Motor neuron (in vitro differentiated cells): ENCODE measurements around the gene SLC22A7. TPM values are rescaled to one million over a fixed set of nuclear protein-coding genes. Genes with fewer than 3 reads are reported as not detected.

Experiments
- ATAC-seq, 8 experiments: fragments of 200-7000 bp; cut with Tn5 transposase; replicated peaks in 6 of 8; 2 replicates each; pipeline ENCODE4 v1.8.0; 2021; ENCODE audit warnings: mild to moderate bottlenecking in 8 of 8, moderate library complexity in 8 of 8
- H3K27ac ChIP-seq, 2 donors: fragments of 250-450 bp; sonication (Bioruptor Pico); 2 replicates each; pipeline ENCODE4 v1.9.0; 2021; ENCODE audit warnings: antibody characterized with exemption in 2 of 2, mild to moderate bottlenecking in 2 of 2, moderate library complexity in 1 of 2
- H3K4me1 ChIP-seq, 2 donors: fragments of 250-450 bp; sonication (Bioruptor Pico); replicated peaks in 1 of 2; 2 replicates each; pipeline ENCODE4 v1.6.1; 2021; ENCODE audit warnings: antibody characterized with exemption in 2 of 2, mild to moderate bottlenecking in 2 of 2, moderate library complexity in 1 of 2
- H3K4me3 ChIP-seq, 5 donors: fragments of 250-450 bp; sonication (Bioruptor Pico); 2 replicates each; pipeline ENCODE4 v1.9.0; 2021; ENCODE audit warnings: antibody characterized with exemption in 5 of 5, mild to moderate bottlenecking in 5 of 5, moderate library complexity in 4 of 5
- WGBS, 10 experiments: fragments of 450-650 bp; shearing (Covaris generic); methylation state at CpG; one replicate each; pipeline ENCODE4 v1.0.0; 2022; 5-methylcytosine and 5-hydroxymethylcytosine counted together
- in situ Hi-C, 9 experiments: fragments of 400-800 bp; cut with MboI; loops; one replicate each; pipeline ENCODE4 v1.15.0; 2021; ENCODE audit warnings: low sequenced_read_pairs in 9 of 9, low pct_unique_long_range_greater_than_20kb in 2 of 9; ENCODE audit not compliant: unreplicated experiment in 9 of 9
- total RNA-seq, 8 experiments: library from RNA; unstranded; fragments of 300-600 nt; gene quantifications; 2 replicates each; pipeline versions ENCODE4 v1.2.3 to v1.2.4, GENCODE V29; 2022

SLC22A7 gene
- total RNA-seq, 8 experiments from 2014 or later, result 0.23 to 0.78 (median 0.63) TPM; not detected in 3

DNA sequence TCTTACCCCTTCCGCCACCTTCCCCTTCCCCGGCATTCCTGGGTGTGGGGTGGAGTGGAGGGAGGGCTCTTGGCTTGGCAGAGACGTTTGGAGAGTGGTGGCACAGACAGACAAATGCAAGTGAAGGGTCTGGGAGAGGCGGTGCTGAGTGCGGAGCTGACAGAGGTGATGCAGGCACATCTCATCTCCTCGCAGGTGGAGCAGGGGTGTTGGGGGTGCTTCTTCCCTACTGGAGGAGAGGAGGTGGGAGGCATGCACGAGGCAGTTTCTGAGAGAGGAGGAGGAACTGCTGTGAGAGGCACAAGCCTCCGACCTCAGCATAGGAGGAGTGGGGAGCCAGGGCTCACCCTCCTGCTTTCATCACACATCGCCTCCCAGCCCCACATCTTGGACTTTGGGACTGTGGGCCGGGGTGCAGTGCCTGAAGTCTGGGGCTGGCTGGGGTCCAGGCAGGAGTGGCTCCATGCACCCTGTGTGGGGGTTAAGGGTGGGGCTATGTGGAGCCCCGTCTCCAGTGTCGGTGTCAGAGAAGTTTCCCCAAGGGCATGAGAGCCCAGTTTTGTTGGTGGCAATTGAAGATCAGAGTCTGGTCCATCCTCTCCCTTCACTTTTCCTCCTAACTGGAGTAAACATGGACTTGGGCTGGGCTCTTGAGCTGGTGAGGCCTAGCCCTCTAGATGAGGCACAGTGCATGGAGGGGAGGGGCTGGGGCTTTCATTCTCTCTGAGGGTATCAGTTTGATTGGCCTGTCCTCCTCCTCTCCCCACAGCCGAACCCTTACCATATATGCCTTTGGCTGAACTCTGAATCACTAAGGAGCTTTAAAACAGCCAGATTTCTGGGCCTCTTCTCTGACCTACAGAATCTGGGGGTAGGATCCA is 20.2 kb upstream of the SLC22A7 start:
- in situ Hi-C loops, result no loop called here
- Histone ChIP-seq H3K4me1 (peaks cover 16 to 33% of the 10 kb centered on the region in 2 donors), H3K4me3 (no peak overlapping the region), H3K27ac (no peak overlapping the region)
- 0 to 80% (median 40%) methylated on average over 1 to 3 of the region's 13 CpGs; no CpG with 5 or more reads in 3 of the 10 experiments for WGBS, 10 experiments
- peak; percentile 31 to 59 (median 56) for ATAC-seq

GRCh38 chr6:43278524-43279078 is 19.5 kb upstream of the SLC22A7 start:
- no peak overlapping the region for H3K27ac ChIP-seq
- no peak overlapping the region for H3K4me3 ChIP-seq
- ATAC-seq, result peak in 7 of 8 experiments; percentile 14 to 78 (median 34)
- WGBS, 10 experiments, result 0% methylated on average over 1 to 2 of the region's 4 CpGs; no CpG with 5 or more reads in 5 of the 10 experiments
- H3K4me1 ChIP-seq, result peaks cover 16 to 33% of the 10 kb centered on the region in 2 donors
- in situ Hi-C loops, result no loop called here

GRCh38 chr6:43280234-43280633 is 17.8 kb upstream of the SLC22A7 start:
- in situ Hi-C loops, result no loop called here
- WGBS, 10 experiments, result 79 to 83% methylated on average over 1 to 2 of the region's 2 CpGs; no CpG with 5 or more reads in 8 of the 10 experiments
- H3K27ac ChIP-seq, result no peak overlapping the region
- peaks cover 16 to 27% of the 10 kb centered on the region in 2 donors for H3K4me1 ChIP-seq
- ATAC-seq, result no peak
- no peak overlapping the region for H3K4me3 ChIP-seq

- WGBS, 10 experiments, result 25 to 100% (median 79%) methylated on average over 2 to 7 of the region's 9 CpGs; no CpG with 5 or more reads in 5 of the 10 experiments
- Histone ChIP-seq H3K4me3 (no peak overlapping the region), H3K4me1 (peaks cover 6 to 15% of the 10 kb centered on the region in 2 donors), H3K27ac (no peak overlapping the region)
- in situ Hi-C loops, result no loop called here
- no peak for ATAC-seq
Observed at GRCh38 chr6:43282060-43282459, 16.0 kb upstream of the SLC22A7 start.

DNA sequence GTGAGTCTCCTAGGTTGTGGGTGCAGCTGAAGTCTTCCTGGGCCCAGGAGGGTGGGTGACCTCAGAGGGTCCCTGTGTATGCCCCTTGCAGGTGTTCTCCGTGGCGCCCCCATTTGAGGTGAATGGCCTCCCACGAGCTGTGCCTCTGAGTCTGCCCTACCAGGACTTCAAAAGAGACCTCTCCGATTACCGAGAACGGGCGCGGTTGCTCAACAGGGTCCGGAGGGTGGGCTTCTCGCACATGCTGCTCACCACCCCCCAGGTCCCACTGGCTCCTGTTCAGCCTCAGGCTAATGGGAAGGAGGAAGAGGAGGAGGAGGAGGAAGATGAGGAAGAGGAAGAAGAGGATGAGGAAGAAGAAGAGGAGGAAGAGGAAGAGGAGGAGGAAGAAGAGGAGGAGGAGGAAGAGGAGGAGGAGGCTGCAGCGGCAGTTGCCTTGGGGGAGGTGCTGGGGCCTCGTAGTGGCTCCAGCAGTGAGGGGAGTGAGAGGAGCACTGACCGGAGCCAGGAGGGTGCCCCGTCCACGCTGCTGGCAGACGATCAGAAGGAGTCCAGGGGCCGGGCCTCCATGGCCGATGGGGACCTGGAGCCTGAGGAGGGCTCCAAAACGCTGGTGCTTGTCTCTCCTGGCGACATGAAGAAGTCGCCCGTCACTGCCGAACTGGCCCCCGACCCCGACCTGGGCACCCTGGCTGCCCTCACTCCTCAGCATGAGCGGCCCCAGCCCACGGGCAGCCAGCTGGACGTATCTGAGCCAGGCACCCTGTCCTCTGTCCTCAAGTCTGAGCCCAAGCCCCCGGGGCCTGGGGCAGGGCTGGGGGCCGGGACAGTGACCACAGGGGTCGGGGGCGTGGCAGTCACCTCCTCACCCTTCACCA is 15.2 kb upstream of the SLC22A7 start:
- WGBS, 10 experiments, result 40 to 80% (median 75%) methylated on average over 1 to 7 of the region's 32 CpGs; no CpG with 5 or more reads in 5 of the 10 experiments
- ATAC-seq, result no peak
- Histone ChIP-seq H3K27ac (no peak overlapping the region), H3K4me3 (no peak overlapping the region), H3K4me1 (peaks cover 5 to 12% of the 10 kb centered on the region in 2 donors)
- in situ Hi-C loops, result no loop called here

DNA sequence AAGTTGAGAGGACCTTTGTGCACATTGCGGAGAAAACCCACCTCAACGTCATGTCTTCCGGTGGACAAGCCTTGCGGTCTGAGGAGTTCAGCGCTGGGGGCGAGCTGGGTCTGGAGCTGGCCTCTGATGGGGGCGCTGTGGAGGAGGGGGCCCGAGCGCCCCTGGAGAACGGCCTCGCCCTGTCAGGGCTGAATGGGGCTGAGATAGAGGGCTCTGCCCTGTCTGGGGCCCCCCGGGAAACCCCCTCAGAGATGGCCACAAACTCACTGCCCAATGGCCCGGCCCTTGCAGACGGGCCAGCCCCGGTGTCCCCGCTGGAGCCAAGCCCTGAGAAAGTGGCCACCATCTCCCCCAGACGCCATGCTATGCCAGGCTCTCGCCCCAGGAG is 14.6 kb upstream of the SLC22A7 start:
- Histone ChIP-seq H3K4me1 (peaks cover 3 to 5% of the 10 kb centered on the region in 2 donors), H3K4me3 (no peak overlapping the region), H3K27ac (no peak overlapping the region)
- 100% methylated on average over 3 of the region's 18 CpGs; no CpG with 5 or more reads in 9 of the 10 experiments for WGBS, 10 experiments
- ATAC-seq, result peak in 1 of 8 experiments; percentile 2
- in situ Hi-C loops, result no loop called here

DNA sequence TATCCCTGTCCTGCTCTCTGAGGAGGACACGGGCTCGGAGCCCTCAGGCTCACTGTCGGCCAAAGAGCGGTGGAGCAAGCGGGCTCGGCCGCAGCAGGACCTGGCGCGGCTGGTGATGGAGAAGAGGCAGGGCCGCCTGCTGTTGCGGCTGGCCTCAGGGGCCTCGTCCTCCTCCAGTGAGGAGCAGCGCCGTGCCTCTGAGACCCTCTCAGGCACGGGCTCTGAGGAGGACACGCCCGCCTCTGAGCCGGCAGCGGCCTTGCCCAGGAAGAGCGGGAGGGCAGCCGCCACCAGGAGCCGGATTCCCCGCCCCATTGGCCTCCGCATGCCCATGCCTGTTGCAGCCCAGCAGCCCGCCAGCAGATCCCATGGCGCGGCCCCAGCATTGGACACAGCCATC is 14.2 kb upstream of the SLC22A7 start:
- no peak overlapping the region for H3K4me3 ChIP-seq
- WGBS, 10 experiments, result 70 to 80% (median 79%) methylated on average over 2 to 4 of the region's 27 CpGs; no CpG with 5 or more reads in 7 of the 10 experiments
- ATAC-seq, result no peak
- H3K4me1 ChIP-seq, result peaks cover under 1 to 1% of the 10 kb centered on the region in 2 donors
- H3K27ac ChIP-seq, result no peak overlapping the region
- in situ Hi-C loops, result no loop called here

DNA sequence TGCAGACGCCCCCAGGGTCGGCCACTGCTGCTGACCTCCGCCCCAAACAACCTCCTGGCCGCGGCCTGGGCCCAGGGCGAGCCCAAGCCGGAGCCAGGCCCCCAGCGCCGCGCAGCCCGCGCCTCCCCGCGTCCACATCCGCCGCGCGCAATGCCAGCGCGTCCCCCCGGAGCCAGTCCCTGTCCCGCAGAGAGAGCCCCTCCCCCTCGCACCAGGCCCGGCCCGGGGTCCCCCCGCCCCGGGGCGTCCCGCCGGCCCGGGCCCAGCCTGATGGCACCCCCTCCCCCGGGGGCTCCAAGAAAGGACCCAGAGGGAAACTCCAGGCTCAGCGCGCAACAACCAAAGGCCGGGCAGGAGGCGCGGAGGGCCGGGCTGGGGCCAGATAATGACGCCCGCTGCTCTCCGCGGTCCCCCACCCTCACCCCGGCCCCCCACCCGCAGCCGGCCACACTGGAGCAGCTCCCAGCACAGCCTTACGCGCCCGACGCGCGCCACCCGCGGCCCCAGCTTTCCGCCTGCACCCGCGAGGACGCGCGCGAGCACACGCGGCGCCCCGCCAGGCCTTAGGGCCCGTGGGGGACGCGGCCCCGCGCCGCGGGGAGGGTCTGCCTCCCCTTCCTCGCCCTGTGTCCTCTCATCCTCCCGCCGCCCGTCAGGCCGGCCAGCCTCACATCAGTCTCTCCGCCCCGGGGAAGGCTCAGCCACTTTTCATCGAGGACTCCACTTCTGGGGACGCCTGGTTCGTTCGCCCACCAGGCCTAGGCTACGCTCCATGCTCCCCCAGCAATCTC is 12.9 kb upstream of the SLC22A7 start:
- Histone ChIP-seq H3K4me3 (no peak overlapping the region), H3K4me1 (no peaks in the 10 kb centered on the region), H3K27ac (no peak overlapping the region)
- in situ Hi-C loops, result no loop called here
- ATAC-seq, result peak in 5 of 8 experiments; percentile 40 to 64 (median 48)
- WGBS, 10 experiments, result 25% methylated on average over 2 of the region's 83 CpGs; no CpG with 5 or more reads in 9 of the 10 experiments

- in situ Hi-C loops, result no loop called here
- ATAC-seq, result no peak
- Histone ChIP-seq H3K4me1 (no peaks in the 10 kb centered on the region), H3K4me3 (no peak overlapping the region), H3K27ac (no peak overlapping the region)
- WGBS, 10 experiments, result 90 to 100% methylated on average over 1 to 2 of the region's 5 CpGs; no CpG with 5 or more reads in 8 of the 10 experiments
Observed at GRCh38 chr6:43285832-43286231, 12.2 kb upstream of the SLC22A7 start.

GRCh38 chr6:43286456-43286979 is 11.5 kb upstream of the SLC22A7 start:
- Histone ChIP-seq H3K4me1 (no peaks in the 10 kb centered on the region), H3K4me3 (no peak overlapping the region), H3K27ac (no peak overlapping the region)
- in situ Hi-C loops, result no loop called here
- peak in 1 of 8 experiments; percentile 3 for ATAC-seq
- 40 to 100% (median 86%) methylated on average over 1 to 4 of the region's 6 CpGs; no CpG with 5 or more reads in 4 of the 10 experiments for WGBS, 10 experiments

DNA sequence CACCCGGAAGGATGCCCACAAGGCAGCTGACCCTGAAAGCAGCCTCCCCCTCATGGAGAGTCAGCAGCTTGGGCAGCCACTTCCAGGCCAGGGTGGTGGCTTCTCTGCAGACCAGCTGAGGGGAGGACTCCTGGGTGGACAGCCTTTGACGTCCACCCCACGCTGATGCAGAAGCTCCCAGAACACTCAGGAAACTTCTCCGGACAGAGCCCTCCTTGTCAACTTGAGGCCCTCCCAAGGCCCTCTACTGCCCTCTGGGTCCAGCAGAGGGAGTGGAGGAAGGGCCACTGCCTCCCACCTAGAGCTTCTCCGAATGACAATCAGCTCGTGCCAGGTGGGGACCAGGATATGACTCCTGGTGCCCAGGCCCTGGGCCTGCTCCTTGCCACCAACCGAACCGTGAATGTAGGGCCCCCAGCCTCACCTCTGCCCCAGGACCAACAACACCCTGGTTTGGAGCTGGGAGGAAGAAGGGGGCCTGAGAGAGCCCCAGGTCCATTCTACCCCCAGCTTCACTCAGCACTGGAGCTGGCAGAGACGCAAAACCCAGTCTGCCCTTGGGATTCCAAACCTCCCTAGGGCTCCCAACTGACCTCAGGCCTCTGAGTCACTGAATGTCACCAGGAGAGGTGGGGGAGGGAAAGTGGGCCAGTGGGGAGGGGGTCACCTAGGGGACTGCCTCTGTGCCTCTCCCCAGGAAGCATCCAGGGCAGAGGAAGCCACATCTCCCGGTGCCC is 10.9 kb upstream of the SLC22A7 start:
- H3K4me1 ChIP-seq, result no peaks in the 10 kb centered on the region
- 59 to 100% (median 100%) methylated on average over 1 to 3 of the region's 10 CpGs; no CpG with 5 or more reads in 5 of the 10 experiments for WGBS, 10 experiments
- H3K27ac ChIP-seq, result no peak overlapping the region
- ATAC-seq, result peak in 5 of 8 experiments; percentile 2 to 64 (median 23)
- in situ Hi-C loops, result no loop called here
- no peak overlapping the region for H3K4me3 ChIP-seq
